GM19099 (cell line): ENCODE data around the gene MST1.

Experiments
- POLR2A ChIP-seq: IDR thresholded peaks from 3 replicates; pipeline ENCODE4 v1.6.1; 2011; ENCODE audit warnings: low read depth; ENCODE audit not compliant: insufficient read length; ENCODE audit errors: extremely low read depth

Gene MST1

GRCh38 chr3:49689046-49689907 is at the start of gene MST1, which contains the start of gene RNF123:
TSS of gene MST1 (minus strand) at chr3:49689474. CDS start at chr3:49688691, 783 bp downstream.
TSS of gene RNF123 (plus strand) at chr3:49689557. CDS start at chr3:49691166, 1,609 bp downstream.
- peak; percentile 70 for TF ChIP-seq POLR2A

GRCh38 chr3:49738067-49738713 is 48.9 kb upstream of the MST1 start:
- no peak for TF ChIP-seq POLR2A

- TF ChIP-seq POLR2A, result no peak
These were observed 45.5 kb upstream of the MST1 start for GRCh38 chr3:49734752-49735151.

- no peak for TF ChIP-seq POLR2A
These were observed 44.3 kb upstream of the MST1 start for GRCh38 chr3:49733551-49733950.

- TF ChIP-seq POLR2A, result no peak
These were observed 43.3 kb upstream of the MST1 start for GRCh38 chr3:49732597-49732996.

GRCh38 chr3:49729966-49730609 is 40.8 kb upstream of the MST1 start:
- no peak for TF ChIP-seq POLR2A

GRCh38 chr3:49727924-49728361 is 38.7 kb upstream of the MST1 start:
- TF ChIP-seq POLR2A, result no peak

GRCh38 chr3:49727154-49727923 is 38.1 kb upstream of the MST1 start:
- TF ChIP-seq POLR2A, result no peak

GRCh38 chr3:49725906-49726681 is 36.8 kb upstream of the MST1 start:
- TF ChIP-seq POLR2A, result no peak

- TF ChIP-seq POLR2A, result no peak
These were observed 35.3 kb upstream of the MST1 start for GRCh38 chr3:49724586-49724985.

- peak; percentile 79 for TF ChIP-seq POLR2A
These were observed 34.6 kb upstream of the MST1 start, which contains the start of gene GMPPB for GRCh38 chr3:49723628-49724551. TSS of gene GMPPB (minus strand) at chr3:49723951. CDS start at chr3:49723726, 225 bp downstream.

- TF ChIP-seq POLR2A, result no peak
These were observed 34.0 kb upstream of the MST1 start for GRCh38 chr3:49723296-49723627.

GRCh38 chr3:49722896-49723295 is 33.6 kb upstream of the MST1 start:
- no peak for TF ChIP-seq POLR2A
